HepG2 (cell line): ENCODE results near the gene ANXA11. TPM values are rescaled to one million over a fixed set of nuclear protein-coding genes. Genes with fewer than 3 reads are reported as not detected.

Source experiments
- ATAC-seq: fragments of 200-7000 bp; cut with Tn5 transposase; 3 replicates; pipeline ENCODE4 v1.9.1; 2020; ENCODE audit warnings: mild to moderate bottlenecking, moderate library complexity
- BruUV-seq: library from RNA; stranded (reverse); fragments of 400-500 nt; replicated peaks from 2 replicates; lab custom pipeline; 2021; lab: Mats Ljungman, UMichigan
- CTCF ChIA-PET: fragments of 300-600 bp; formaldehyde crosslinking; extraction: SDS; loops from one replicate; lab custom pipeline; 2021; ENCODE audit warnings: low total read pairs, inconsistent platforms, low intra/inter-chr PET ratio; lab: Yijun Ruan, JAX
- POLR2A ChIA-PET: fragments of 350-600 bp; sonication (Branson Sonifier 250); formaldehyde crosslinking; loops from one replicate; lab custom pipeline; 2020; ENCODE audit warnings: antibody characterized with exemption, inconsistent platforms; lab: Yijun Ruan, JAX
- DNase-seq: peaks from one replicate; pipeline ENCODE4 v3.0.0-alpha.2; 2015; ENCODE audit warnings: low spot score
- FAIRE-seq: peaks from 3 replicates; lab custom pipeline; 2011; peaks lifted over from hg19 to GRCh38; lab: Jason Lieb, UNC
- H2AFZ ChIP-seq: one replicate; pipeline ENCODE4 v1.6.1; 2011; ENCODE audit warnings: low read length, inconsistent platforms
- H3K27ac ChIP-seq: fragments of 300-600 bp; 3 replicates; pipeline ENCODE4 v1.8.0; 2011; ENCODE audit warnings: mixed run types, mild to moderate bottlenecking, mixed read lengths, low read length, inconsistent platforms; ENCODE audit not compliant: insufficient read depth; ENCODE audit errors: extremely low read length
- H3K27me3 ChIP-seq, 2 experiments: fragments of 200-600 bp in 1 of 2; 2 replicates in 1 of 2; 3 replicates in 1 of 2; pipeline versions ENCODE4 v1.6.0 to v1.8.0; 2011; ENCODE audit warnings: low read length in 2 of 2, mild to moderate bottlenecking in 2 of 2, moderate library complexity in 2 of 2, inconsistent platforms in 1 of 2; ENCODE audit not compliant: insufficient read depth in 2 of 2, control insufficient read depth in 1 of 2
- H3K36me3 ChIP-seq, 2 experiments: fragments of 200-600 bp in 1 of 2; replicated peaks in 1 of 2; 2 replicates in 1 of 2; 3 replicates in 1 of 2; pipeline versions ENCODE4 v1.5.1 to v1.8.0; 2011; ENCODE audit warnings: low read length in 2 of 2, inconsistent platforms in 1 of 2; ENCODE audit not compliant: insufficient read depth in 2 of 2, control insufficient read depth in 1 of 2
- H3K4me1 ChIP-seq: 2 replicates; pipeline ENCODE4 v1.5.1; 2012; ENCODE audit warnings: low read length, inconsistent platforms; ENCODE audit not compliant: insufficient read depth
- H3K4me2 ChIP-seq: 2 replicates; pipeline ENCODE4 v1.6.0; 2011; ENCODE audit warnings: low read depth, low read length, inconsistent platforms
- H3K4me3 ChIP-seq, 3 experiments: fragments of 200-600 bp in 1 of 3; sonication (generic), shearing (Covaris generic) in 1 of 3; replicated peaks in 1 of 3; 2 replicates each; pipeline ENCODE4 v1.5.1; 2011 to 2016; ENCODE audit warnings: low read length in 3 of 3, inconsistent platforms in 2 of 3, low read depth in 2 of 3, mild to moderate bottlenecking in 2 of 3, control low read depth in 1 of 3, mixed read lengths in 1 of 3; ENCODE audit not compliant: insufficient read depth in 1 of 3
- H3K79me2 ChIP-seq: one replicate; pipeline ENCODE4 v1.6.1; 2011; ENCODE audit warnings: low read length, inconsistent platforms; ENCODE audit not compliant: insufficient read depth
- H3K9ac ChIP-seq: 2 replicates; pipeline ENCODE4 v1.6.0; 2011; ENCODE audit warnings: mild to moderate bottlenecking, low read depth, low read length, inconsistent platforms; ENCODE audit not compliant: insufficient read depth
- H3K9me3 ChIP-seq: 2 replicates; pipeline ENCODE4 v1.5.1; 2012; ENCODE audit warnings: mild to moderate bottlenecking, low read length
- H4K20me1 ChIP-seq: 2 replicates; pipeline ENCODE4 v1.6.0; 2011; ENCODE audit warnings: inconsistent platforms, mild to moderate bottlenecking, low read length, moderate library complexity; ENCODE audit not compliant: insufficient read depth
- PLSCR1 ChIP-seq: sonication (generic); formaldehyde crosslinking; IDR thresholded peaks from 2 replicates; pipeline ENCODE4 v1.5.0; 2020; ENCODE audit warnings: missing genetic modification reagents, mild to moderate bottlenecking, borderline replicate concordance
- RORA ChIP-seq: sonication (generic); formaldehyde crosslinking; IDR thresholded peaks from 2 replicates; pipeline ENCODE4 v1.5.0; 2020; ENCODE audit warnings: mild to moderate bottlenecking, missing genetic modification reagents, moderate library complexity
- TFE3 ChIP-seq: IDR thresholded peaks from 2 replicates; pipeline ENCODE4 v1.6.1; 2016
- TOE1 ChIP-seq: sonication (generic); formaldehyde crosslinking; IDR thresholded peaks from 2 replicates; pipeline ENCODE4 v1.4.0; 2020; ENCODE audit warnings: mild to moderate bottlenecking, missing genetic modification reagents
- ZEB1 ChIP-seq: IDR thresholded peaks from 2 replicates; pipeline ENCODE4 v1.6.1; 2012; ENCODE audit warnings: mild to moderate bottlenecking, low read depth, inconsistent platforms; ENCODE audit not compliant: insufficient replicate concordance
- ZNF335 ChIP-seq: sonication (generic); formaldehyde crosslinking; IDR thresholded peaks from 2 replicates; pipeline ENCODE4 v1.4.0; 2020; ENCODE audit warnings: missing genetic modification reagents
- ZNF510 ChIP-seq: sonication (generic); formaldehyde crosslinking; IDR thresholded peaks from 2 replicates; pipeline ENCODE4 v1.4.0; 2020; ENCODE audit warnings: low read depth, mild to moderate bottlenecking, missing genetic modification reagents
- ZNF775 ChIP-seq: sonication (generic); formaldehyde crosslinking; IDR thresholded peaks from 2 replicates; pipeline ENCODE4 v1.4.0; 2020; ENCODE audit warnings: missing genetic modification reagents, mild to moderate bottlenecking, moderate library complexity, borderline replicate concordance
- WGBS: methylation state at CpG from one replicate; pipeline ENCODE4 v1.1.6; 2017; ENCODE audit warnings: low lambda C conversion rate; 5-methylcytosine and 5-hydroxymethylcytosine counted together
- in situ Hi-C: cut with HindIII; loops from 2 replicates; pipeline ENCODE4 v1.10.0; 2017; ENCODE audit warnings: low pct_unique_long_range_greater_than_20kb; ENCODE audit not compliant: extremely low pct_ligation_motif_present
- intact Hi-C: fragments of 100-400 bp; cut with micrococcal nuclease; formaldehyde crosslinking; loops from one replicate; pipeline ENCODE4 v1.10.0; 2022; ENCODE audit not compliant: unreplicated experiment
- polyA plus RNA-seq, 8 experiments: library from polyadenylated mRNA; depleted of rRNA in 3 of 8; stranded (reverse) in 7 of 8; unstranded in 1 of 8; fragments of >200 nt; fragmentation: Illumina TruSeq in 4 of 8; extraction: Trizol in 4 of 8; gene quantifications; 2 replicates each; pipeline versions ENCODE4 v1.2.1 to v1.2.3, GENCODE V29; 2011 to 2016; ENCODE audit warnings: low read depth in 4 of 8, missing spikeins in 1 of 8, mixed read lengths in 1 of 8; ENCODE audit not compliant: insufficient read depth in 1 of 8
- total RNA-seq, 5 experiments: library from RNA; depleted of rRNA; stranded (reverse); fragments of >200 nt; fragmentation: Illumina TruSeq; extraction: Trizol; gene quantifications; 2 replicates each; pipeline ENCODE4 v1.2.3, GENCODE V29; 2016; ENCODE audit warnings: low read depth in 1 of 5
- TF ChIP-seq, protein P1 (sequence below): sonication (generic); formaldehyde crosslinking; IDR thresholded peaks from 2 replicates; pipeline ENCODE4 v1.5.0; 2020; ENCODE audit warnings: missing genetic modification reagents, mild to moderate bottlenecking, borderline replicate concordance
- TF ChIP-seq, protein P2 (sequence below): sonication (generic); formaldehyde crosslinking; IDR thresholded peaks from 2 replicates; pipeline ENCODE4 v1.9.0; 2021; ENCODE audit warnings: missing genetic modification reagents, mild to moderate bottlenecking, borderline replicate concordance
- TF ChIP-seq, protein P3 (sequence below): sonication (generic); formaldehyde crosslinking; IDR thresholded peaks from 2 replicates; pipeline ENCODE4 v1.5.1; 2020; ENCODE audit warnings: mild to moderate bottlenecking, missing genetic modification reagents, moderate library complexity
- TF ChIP-seq, protein P4 (sequence below): IDR thresholded peaks from 2 replicates; pipeline ENCODE4 v1.6.1; 2018; ENCODE audit warnings: missing genetic modification reagents, mild to moderate bottlenecking, missing compliant biosample characterization

Gene ANXA11
- total and polyA plus RNA-seq, 2 of the 13 experiments (the other 11 are each of a cell fraction or from before 2014, with no cell fraction given): 30.6 to 51.5 TPM

DNA sequence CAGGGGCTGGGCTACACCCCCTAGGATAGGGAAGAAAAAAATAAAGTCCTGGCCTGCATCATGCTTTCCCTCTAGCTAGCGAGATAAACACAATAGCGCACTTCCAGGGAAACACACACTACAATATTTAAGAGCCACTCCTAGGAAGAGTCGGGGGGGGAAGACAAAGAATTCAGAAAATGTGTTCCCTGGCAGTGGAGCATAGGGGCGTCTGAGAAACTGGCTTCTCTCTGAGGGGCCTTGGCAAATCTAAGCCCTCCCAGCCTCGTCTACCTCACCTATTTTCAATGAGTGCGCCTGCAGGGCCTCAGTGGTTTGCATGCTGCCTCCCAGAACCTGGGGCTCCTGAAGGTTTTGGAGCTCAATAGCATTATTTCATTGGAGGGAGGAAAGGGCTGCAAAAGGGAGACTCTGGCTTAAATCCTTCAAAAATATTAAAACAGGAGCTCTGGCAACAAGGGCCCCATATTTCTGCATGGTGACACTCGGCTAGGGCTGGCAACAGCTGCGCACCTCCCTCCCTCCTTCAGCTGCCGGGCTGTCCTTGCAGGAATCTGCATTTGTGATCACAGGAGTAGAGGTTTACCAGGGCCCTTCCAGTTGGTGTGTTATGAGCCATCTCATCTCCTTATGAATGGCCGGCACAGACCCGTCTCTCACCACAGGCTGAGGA, 10.8 kb downstream of the ANXA11 start:
- BruUV-seq: no TSS peak
- DNase-seq (no peak), FAIRE-seq (no peak), ATAC-seq (no peak)
- ChIA-PET POLR2A (no interaction called here), CTCF (no interaction called here)
- Histone ChIP-seq H3K9me3 (no peaks in the 10 kb centered on the region), H3K4me3 (no peak overlapping the region), H3K9ac (no peak overlapping the region), H2AFZ (no peak overlapping the region), H3K4me1 (peaks cover 40% of the 10 kb centered on the region), H3K36me3 (no peaks in the 10 kb centered on the region; a peak in 1 of 5 replicates), H3K27ac (no peak overlapping the region), H3K4me2 (no peak overlapping the region), H3K27me3 (no peaks in the 10 kb centered on the region), H3K79me2 (peaks cover 46% of the 10 kb centered on the region), H4K20me1 (peaks cover 3% of the 10 kb centered on the region; the same call in 1 of the 2 replicates)
- intact Hi-C loops (no loop called here), in situ Hi-C loops (no loop called here)
- WGBS: 96% methylated on average over 11 of the region's 11 CpGs
- TF ChIP-seq ZNF510: no peak
- TF ChIP-seq RORA (CRISPR knock-in tag): no peak
- TF ChIP-seq, protein P1, sequence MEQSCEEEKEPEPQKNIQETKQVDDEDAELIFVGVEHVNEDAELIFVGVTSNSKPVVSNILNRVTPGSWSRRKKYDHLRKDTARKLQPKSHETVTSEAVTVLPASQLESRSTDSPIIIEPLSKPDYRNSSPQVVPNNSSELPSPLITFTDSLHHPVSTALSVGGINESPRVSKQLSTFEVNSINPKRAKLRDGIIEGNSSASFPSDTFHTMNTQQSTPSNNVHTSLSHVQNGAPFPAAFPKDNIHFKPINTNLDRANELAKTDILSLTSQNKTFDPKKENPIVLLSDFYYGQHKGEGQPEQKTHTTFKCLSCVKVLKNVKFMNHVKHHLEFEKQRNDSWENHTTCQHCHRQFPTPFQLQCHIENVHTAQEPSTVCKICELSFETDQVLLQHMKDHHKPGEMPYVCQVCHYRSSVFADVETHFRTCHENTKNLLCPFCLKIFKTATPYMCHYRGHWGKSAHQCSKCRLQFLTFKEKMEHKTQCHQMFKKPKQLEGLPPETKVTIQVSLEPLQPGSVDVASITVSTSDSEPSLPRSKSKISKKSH (CRISPR knock-in tag): no peak
- TF ChIP-seq TFE3 (CRISPR knock-in tag): no peak
- TF ChIP-seq ZNF335 (CRISPR knock-in tag): no peak
- TF ChIP-seq, protein P2, sequence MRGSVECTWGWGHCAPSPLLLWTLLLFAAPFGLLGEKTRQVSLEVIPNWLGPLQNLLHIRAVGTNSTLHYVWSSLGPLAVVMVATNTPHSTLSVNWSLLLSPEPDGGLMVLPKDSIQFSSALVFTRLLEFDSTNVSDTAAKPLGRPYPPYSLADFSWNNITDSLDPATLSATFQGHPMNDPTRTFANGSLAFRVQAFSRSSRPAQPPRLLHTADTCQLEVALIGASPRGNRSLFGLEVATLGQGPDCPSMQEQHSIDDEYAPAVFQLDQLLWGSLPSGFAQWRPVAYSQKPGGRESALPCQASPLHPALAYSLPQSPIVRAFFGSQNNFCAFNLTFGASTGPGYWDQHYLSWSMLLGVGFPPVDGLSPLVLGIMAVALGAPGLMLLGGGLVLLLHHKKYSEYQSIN: no peak
- TF ChIP-seq ZEB1: no peak
- TF ChIP-seq ZNF775 (CRISPR knock-in tag): no peak
- TF ChIP-seq, protein P3, sequence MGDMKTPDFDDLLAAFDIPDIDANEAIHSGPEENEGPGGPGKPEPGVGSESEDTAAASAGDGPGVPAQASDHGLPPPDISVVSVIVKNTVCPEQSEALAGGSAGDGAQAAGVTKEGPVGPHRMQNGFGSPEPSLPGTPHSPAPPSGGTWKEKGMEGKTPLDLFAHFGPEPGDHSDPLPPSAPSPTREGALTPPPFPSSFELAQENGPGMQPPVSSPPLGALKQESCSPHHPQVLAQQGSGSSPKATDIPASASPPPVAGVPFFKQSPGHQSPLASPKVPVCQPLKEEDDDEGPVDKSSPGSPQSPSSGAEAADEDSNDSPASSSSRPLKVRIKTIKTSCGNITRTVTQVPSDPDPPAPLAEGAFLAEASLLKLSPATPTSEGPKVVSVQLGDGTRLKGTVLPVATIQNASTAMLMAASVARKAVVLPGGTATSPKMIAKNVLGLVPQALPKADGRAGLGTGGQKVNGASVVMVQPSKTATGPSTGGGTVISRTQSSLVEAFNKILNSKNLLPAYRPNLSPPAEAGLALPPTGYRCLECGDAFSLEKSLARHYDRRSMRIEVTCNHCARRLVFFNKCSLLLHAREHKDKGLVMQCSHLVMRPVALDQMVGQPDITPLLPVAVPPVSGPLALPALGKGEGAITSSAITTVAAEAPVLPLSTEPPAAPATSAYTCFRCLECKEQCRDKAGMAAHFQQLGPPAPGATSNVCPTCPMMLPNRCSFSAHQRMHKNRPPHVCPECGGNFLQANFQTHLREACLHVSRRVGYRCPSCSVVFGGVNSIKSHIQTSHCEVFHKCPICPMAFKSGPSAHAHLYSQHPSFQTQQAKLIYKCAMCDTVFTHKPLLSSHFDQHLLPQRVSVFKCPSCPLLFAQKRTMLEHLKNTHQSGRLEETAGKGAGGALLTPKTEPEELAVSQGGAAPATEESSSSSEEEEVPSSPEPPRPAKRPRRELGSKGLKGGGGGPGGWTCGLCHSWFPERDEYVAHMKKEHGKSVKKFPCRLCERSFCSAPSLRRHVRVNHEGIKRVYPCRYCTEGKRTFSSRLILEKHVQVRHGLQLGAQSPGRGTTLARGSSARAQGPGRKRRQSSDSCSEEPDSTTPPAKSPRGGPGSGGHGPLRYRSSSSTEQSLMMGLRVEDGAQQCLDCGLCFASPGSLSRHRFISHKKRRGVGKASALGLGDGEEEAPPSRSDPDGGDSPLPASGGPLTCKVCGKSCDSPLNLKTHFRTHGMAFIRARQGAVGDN (CRISPR knock-in tag): no peak
- TF ChIP-seq TOE1 (CRISPR knock-in tag): no peak
- TF ChIP-seq, protein P4, sequence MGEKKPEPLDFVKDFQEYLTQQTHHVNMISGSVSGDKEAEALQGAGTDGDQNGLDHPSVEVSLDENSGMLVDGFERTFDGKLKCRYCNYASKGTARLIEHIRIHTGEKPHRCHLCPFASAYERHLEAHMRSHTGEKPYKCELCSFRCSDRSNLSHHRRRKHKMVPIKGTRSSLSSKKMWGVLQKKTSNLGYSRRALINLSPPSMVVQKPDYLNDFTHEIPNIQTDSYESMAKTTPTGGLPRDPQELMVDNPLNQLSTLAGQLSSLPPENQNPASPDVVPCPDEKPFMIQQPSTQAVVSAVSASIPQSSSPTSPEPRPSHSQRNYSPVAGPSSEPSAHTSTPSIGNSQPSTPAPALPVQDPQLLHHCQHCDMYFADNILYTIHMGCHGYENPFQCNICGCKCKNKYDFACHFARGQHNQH (CRISPR knock-in tag): no peak
- no peak for TF ChIP-seq PLSCR1
